OCI-LY7 (cell line): ENCODE measurements around the gene RARS2.

Source experiments
- EZH2phosphoT487 ChIP-seq: fragments of 200-600 bp; sonication (generic); IDR thresholded peaks from 2 replicates; pipeline ENCODE4 v1.6.1; 2018; ENCODE audit warnings: low read depth, borderline replicate concordance, mild to moderate bottlenecking, mixed run types, antibody characterized with exemption, low read length, moderate library complexity, mixed read lengths
- TF ChIP-seq, protein P1 (sequence below): fragments of 200-600 bp; sonication (generic); conservative IDR thresholded peaks from 2 replicates; pipeline ENCODE4 v1.5.1; 2014; ENCODE audit warnings: mild to moderate bottlenecking, antibody characterized with exemption, low read length, moderate library complexity, mixed read lengths

DNA sequence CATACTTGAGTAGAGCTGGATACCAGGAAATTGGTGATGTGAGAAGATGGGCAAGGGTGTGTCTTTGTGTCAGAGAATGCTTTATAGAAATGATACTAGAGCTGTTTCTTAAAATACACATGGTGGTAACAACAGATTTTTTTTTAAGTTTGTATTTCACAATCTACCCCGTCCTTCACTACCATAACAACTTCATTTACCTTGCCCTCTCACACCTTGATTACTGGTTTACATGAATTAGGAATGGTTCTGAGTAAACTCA, 45.4 kb downstream of the RARS2 start:
- TF ChIP-seq, protein P1, sequence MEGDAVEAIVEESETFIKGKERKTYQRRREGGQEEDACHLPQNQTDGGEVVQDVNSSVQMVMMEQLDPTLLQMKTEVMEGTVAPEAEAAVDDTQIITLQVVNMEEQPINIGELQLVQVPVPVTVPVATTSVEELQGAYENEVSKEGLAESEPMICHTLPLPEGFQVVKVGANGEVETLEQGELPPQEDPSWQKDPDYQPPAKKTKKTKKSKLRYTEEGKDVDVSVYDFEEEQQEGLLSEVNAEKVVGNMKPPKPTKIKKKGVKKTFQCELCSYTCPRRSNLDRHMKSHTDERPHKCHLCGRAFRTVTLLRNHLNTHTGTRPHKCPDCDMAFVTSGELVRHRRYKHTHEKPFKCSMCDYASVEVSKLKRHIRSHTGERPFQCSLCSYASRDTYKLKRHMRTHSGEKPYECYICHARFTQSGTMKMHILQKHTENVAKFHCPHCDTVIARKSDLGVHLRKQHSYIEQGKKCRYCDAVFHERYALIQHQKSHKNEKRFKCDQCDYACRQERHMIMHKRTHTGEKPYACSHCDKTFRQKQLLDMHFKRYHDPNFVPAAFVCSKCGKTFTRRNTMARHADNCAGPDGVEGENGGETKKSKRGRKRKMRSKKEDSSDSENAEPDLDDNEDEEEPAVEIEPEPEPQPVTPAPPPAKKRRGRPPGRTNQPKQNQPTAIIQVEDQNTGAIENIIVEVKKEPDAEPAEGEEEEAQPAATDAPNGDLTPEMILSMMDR, result no peak
- TF ChIP-seq EZH2phosphoT487, result no peak
